ENCODE measurements around the gene APBB2.

Gene APBB2

DNA sequence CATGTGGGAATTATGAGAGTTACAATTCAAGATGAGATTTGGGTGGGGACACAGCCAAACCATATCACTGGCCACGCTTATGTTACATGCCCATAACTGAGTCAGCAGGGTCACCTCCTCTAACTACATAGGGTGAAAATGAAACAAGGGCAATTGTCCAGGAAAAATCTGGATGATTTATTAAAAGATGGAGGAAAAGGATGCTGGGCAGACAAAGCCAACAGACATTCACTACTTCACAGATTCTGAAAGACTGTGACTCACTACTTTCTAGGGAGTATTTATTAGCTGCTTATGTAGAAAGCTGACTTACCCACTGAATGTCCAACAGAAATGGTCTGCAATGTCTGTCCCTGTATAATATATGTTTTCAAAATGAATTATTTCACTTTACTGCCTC is 72.4 kb downstream of the APBB2 start:
- no peak for FAIRE-seq
- DNase-seq (ENCODE audit: low spot score): peak; percentile 44

DNA sequence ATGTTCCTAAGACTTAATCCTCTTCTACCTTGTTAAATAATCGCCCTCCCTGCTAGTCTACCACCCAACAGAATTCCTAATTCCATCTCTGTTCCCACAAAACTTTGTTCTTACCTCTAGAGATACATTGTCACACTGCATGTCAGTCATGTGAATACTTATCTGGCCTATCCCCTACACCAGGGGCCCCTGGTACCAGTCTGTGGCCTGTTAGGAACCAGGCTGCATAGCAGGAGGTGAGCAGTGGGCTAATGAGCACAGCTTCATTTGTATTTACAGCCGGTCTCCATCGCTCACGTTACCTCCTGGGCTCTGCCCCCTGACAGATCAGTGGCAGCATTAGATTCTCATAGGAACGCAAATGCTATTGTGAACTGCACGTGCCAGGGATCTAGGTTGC is 73.9 kb downstream of the APBB2 start:
- DNase-seq (ENCODE audit: low spot score) (no peak), FAIRE-seq (peak; percentile 17)

DNA sequence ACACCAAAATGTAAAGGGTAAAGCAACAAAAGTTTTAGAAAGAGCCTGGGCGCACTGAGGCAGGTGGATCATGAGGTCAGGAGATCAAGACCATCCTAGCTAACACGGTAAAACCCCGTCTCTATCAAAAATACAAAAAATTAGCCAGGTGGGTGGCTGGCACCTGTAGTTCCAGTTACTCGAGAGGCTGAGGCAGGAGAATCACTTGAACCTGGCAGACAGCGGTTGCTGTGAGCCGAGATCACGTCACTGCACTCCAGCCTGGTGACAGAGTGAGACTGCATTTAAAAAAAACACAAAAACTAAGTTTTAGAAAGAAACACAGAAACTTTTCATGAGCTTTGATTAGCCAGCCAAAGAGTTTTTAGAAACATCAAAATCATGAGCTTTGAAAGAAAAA is 76.5 kb downstream of the APBB2 start:
- no peak for FAIRE-seq
- no peak for DNase-seq (ENCODE audit: low spot score)

DNA sequence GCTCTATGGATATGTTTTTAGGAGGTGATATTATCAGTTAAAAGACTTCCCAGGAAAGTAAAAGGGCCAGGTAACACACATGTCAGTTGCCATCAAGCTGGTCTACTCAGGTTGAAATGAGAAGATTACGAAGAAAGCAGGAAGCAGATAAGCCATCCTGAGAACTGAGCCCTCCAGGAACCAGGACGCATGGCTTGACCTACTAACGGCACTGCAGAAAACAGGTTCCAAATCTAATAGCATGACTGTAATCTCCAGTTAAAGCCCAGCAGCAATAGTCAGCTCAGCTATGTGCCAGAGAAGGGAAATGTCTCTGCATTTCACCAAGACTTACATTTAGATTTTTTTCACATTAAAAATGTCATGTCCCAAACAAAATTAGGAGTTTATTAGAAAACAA is 77.9 kb downstream of the APBB2 start:
- FAIRE-seq (no peak), DNase-seq (ENCODE audit: low spot score) (no peak)

DNA sequence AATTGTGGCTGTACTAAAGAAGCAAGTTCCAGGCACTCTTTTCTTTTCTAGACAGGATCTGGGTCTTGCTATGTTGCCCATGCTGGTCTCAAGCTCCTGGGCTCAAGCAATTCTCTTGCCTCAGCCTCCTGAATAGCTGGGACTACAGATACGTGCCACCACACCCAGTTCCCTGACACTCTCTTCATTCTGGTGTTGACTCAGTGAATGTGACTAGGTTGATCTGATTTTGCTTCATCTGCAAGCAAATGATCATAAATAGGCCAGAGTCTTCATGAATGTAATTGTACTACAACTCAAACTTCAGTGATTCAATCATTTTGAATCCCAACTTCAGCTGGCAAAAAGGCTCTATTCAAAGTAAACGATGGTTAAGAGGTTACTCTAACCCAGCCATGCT is 78.5 kb downstream of the APBB2 start:
- no peak for FAIRE-seq

DNA sequence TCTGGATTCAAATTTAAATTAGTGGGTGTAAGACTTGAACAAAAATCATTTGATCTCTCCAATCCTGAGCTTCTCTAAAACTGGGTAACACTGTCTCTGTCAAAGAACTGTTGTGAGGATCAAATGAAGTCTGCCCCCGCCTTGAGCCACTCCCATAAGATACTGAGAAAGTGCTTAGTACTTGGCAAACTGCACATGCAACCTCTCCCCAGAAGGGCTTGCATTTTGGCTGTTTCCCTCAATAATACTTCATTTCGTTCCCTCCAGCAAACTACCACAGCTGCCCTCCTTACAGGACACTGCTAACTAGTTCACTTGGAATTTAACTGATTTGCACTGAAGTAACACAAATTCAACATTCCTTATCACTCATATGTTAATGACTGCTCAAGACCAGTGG is 79.8 kb downstream of the APBB2 start:
- DNase-seq (ENCODE audit: low spot score) (no peak), FAIRE-seq (peak; percentile 32)

More for the DNA sequence above, 78.5 kb downstream of the APBB2 start:
- no peak for DNase-seq (ENCODE audit: low spot score)

DNA sequence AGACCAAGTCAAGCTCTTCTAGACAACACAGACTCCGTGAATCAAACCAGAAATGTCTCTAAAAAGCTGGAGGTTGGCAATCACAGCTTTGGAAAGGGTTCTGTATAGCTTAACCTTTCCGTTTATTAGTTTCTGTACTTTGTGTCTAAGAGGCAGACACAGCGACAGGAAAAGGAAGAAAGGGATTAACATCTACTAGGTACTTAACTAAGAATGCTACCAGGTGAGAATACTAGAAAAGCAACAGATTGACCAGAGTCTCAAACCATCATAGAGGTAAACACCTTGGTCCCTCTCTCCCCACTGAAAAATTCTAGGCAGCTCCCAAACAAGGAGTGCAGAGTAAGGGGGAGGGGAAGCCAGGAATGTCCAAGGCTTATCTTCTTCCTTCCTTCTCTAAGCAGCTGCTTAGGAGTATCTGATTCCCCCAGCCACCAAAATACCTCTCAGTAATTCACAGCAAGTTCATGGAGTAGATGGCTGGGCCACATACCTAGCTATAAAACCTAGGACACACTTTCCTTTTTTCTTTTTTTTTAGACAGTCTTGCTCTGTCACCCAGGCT is 80.8 kb downstream of the APBB2 start:
- FAIRE-seq (no peak), DNase-seq (ENCODE audit: low spot score) (no peak)

DNA sequence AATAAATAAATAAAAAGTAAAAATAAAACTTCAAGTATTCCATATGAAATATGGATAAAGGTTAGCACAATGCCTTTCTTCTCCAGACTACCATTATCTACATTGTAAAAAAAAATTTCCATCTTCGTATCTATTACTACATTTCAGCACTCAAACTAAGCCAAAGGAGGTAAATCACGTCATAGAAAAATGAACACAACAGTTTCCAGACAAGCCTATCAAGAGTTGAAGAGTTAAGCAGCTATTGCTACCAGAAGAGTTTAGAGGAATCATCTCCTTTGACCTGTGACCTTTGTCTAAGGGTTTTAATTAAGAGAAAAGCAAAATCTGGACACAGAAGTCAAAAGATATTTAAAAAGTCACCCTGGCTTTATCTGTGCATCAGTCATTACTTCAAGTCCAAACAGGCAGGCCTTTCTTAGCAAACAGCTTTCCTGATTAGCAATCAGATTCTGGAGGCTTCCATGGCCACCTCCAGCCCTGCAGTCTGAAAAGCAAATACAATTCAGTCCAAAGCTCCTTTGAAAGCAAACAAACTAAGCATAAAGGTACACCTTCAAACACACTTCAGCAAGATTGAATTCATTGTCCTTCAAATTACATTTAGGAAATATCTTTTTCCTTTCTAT is 82.2 kb downstream of the APBB2 start:
- no peak for DNase-seq (ENCODE audit: low spot score)
- FAIRE-seq: no peak

DNA sequence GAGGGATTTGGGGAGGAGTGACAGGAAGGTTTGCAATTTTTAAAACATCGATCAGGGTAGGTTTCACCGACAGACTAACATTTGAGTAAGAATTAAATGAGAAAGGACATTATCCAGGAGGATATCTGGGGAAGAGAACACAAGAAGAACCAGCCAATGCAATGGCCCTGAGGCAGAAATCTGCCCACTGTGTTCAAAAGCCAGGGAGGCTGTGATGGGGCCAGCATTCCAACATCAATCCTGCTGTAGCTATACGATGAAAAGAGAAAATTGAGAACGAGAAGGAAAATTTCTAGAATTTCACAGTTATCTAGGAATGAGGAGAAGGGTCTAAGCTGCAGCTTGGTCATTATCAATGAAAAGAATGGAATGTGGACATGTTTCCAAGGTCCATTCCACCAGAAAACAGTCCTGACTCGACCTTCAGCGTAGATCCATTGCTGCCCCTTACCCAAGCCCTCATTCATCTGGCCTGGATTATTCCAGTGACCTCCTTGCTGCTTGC is 84.4 kb downstream of the APBB2 start:
- no peak for FAIRE-seq

DNA sequence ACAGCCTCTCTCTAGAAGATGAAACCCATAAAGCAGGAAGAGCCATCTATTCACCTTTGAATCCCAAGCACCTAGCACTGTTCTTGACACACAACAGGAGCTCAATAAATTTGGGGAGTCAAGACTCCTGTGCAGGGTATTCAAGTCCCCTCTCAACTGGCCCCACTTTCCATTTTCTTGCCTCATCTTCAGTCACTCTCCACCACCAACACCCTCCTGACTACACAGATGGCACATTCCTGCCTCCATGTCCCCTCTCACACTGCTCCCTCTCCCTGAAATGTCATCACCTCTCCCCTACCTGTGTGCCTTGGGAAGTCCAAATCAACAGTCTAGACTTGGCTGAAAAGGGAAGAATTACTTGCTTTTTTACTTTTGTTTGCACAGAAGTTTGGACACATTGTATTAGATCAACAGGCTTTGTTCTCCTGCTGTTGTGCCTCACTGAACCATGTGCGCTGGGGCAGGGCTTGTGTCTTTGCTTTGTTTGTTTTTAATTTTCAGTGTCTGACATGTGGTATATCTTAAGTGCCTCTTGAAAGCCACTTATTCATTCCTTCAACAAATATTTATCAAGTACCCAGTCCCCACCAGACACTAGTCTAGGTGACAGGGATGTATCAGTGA is 85.1 kb downstream of the APBB2 start:
- FAIRE-seq: peak; percentile 30
- no peak for DNase-seq (ENCODE audit: low spot score)

More for the DNA sequence above, 84.4 kb downstream of the APBB2 start:
- no peak for DNase-seq (ENCODE audit: low spot score)

DNA sequence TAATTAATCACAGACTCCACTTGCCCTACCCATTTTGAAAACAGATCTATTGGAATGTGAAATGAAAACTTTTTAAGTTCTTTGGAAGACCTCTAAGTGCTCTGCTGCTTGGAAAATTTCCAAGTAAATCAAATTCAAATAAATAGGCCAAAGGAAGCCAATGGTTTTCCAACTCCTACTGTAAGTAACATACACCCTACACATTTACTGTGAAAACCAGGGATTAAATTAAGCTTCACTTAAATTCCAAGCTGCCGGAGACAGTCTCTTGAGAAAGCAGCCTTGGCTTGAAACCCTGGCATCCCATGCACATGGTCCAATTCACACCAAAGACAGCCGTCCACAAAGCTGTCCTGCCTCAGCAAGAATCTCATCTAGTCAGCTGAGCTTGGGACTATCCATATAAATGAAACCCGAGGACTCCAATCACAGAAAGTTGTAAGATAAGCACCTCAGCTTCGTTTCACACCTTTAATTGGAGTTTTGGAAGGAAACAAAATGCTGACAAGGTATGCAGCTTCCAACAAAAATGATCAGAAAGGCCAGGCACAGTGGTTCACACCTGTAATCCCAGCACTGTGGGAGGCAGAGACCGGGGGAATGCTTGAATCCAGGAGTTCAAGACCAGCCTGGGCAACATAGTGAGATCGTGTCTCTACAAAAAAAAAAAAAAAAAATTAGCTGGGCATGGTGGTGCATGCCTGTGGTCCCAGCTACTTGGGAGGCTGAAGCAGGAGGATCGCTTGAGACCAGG is 88.6 kb downstream of the APBB2 start:
- no peak for DNase-seq (ENCODE audit: low spot score)
- FAIRE-seq: no peak

DNA sequence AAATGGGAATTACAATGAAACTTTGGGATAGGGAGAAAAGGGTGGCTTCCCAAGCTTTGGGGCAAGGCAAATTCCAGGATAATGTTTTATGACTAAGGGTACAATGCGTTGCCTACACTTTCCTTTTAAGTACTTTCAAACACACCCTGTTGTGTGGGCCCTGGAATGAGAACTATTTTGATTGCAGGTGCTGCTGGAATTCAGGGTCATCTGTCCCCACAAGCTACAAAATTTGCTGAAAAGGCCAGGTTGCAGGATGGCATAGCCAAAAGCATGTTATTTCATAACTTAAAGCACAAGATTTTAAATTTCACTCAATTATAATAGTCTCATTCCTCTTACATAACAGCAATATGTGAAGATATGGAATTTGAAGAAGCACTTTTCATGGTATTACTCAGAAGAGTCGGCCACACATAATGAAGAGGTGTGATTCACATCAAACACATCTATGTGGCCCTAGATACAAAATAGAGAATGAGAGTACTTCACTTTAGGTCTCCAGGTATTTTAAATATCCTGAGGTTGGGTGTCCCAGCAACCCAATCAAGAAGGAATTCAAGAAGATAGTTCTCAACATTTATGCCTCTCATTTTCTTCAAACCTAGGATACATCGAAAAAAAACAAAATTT is 89.3 kb downstream of the APBB2 start:
- no peak for FAIRE-seq
- peak; percentile 78 for DNase-seq (ENCODE audit: low spot score)

DNA sequence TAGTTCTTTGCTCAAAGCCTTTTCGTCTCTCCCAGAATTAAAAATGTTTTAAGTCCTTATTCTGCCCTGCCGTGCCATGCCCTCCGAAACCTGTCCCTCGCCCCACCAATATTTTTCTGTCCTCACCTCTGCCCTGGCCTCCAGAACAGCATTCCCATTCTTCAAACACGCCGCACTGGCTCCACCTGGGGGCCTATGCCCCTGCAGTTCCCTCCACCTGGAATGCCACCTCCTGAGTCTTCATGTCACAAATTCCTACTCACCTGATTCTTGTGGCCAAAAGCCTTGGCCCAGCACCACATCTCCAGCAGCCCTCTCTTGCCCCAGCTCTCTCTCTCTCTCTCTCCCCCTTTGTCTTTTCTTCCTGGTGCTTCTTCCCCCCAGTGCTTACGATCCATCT is 91.6 kb downstream of the APBB2 start:
- DNase-seq (ENCODE audit: low spot score): no peak

DNA sequence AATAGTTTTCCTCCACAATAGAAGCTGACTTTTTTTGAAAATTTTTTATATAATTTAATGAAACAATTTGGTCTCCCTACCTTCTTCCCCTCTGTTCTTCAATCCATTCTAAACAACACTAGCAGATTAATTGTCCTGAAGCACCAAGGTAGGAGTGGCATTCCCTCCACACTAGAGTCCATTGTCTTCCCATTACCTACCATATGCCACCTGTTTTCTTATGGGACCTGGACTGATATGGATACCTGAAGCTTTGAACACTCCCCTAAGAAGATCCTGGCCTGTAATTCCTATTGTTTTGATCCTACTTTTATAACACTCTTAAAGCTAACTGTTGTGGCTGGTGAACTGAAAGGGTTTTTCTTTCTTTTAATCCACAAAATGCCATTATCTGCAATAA is 92.0 kb downstream of the APBB2 start:
- no peak for FAIRE-seq
- DNase-seq (ENCODE audit: low spot score): no peak

More for the DNA sequence above, 91.6 kb downstream of the APBB2 start:
- no peak for FAIRE-seq

DNA sequence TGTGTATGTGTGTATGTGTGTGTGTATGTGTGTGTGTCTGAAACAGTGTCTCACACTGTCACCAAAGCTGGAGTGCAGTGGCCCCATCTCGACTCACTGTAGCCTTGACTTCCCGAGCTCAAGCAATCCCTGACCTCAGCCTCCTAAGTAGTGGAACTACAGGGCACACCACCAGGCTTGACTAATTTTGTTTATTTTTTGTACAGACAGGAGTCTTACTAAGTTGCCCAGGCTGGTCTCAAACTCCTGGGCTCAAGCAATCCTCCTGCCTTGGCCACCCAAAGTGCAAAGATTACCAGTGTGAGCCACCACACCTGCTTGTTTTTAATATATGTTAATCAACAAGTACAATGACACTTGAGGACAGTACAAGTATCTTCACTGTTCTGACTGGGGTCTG is 92.4 kb downstream of the APBB2 start:
- FAIRE-seq (no peak), DNase-seq (ENCODE audit: low spot score) (no peak)

DNA sequence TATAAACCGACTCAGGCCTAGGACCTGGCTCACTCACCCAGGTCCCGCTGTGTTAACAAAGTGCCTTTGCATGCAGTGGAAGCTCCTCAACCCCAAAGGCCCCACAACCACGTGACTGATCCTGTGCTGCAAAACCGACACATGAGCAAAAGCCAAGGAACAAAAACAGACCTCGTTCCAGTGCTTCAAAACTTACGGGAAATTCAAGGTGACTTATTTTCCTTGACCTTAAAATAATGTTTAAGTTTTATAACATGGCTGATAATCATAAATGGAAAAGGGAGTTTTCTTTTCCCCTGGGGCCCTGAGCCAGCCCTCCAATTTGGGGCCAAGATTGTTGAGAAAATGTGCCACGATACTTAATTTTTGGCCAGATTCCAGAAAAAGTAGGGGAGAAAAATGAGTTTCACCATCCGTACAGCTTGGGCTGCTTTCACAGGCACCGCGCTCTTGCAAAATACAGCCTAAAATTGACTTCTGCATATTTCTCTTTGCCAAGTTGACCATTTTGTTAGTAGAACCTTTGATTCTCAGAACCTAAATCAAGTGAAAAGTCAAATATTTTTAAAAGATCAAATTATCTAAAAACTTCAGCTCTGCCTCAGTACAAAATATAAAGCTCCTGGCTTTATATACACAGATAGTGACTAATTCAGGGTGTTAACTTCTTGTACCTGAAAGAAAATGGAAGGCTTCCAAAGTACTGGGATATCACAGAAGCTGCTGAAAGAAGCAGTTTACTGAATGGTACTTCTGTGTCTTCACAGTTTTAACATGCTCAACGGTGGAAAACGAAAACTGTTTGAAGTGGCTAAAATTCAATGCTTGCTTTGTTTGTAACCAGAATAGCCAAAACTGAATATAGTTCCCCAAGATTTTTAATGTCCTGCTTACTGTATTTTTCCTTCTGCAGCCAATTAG is 93.8 kb downstream of the APBB2 start:
- DNase-seq (ENCODE audit: low spot score) (no peak), FAIRE-seq (no peak)

DNA sequence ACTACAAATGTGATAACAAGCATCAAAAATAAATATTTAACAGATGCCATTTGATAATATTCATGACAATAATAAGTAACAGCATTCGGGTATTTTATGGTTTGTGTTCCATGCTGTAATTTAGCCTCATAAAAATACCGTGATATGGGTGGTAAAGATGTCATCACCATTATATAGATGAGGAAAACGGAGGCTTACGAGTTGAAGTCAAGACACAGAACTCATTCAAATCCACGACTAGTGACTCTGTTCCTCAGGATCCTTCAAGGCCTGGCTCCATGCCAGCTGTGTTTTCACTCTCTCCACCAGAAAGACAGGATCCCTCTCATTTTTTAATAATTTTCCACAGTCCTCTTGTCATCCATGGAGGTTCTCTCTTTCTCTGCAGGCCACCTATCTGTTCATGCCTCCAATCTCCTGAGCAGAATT is 94.5 kb downstream of the APBB2 start:
- DNase-seq (ENCODE audit: low spot score) (no peak), FAIRE-seq (no peak)

DNA sequence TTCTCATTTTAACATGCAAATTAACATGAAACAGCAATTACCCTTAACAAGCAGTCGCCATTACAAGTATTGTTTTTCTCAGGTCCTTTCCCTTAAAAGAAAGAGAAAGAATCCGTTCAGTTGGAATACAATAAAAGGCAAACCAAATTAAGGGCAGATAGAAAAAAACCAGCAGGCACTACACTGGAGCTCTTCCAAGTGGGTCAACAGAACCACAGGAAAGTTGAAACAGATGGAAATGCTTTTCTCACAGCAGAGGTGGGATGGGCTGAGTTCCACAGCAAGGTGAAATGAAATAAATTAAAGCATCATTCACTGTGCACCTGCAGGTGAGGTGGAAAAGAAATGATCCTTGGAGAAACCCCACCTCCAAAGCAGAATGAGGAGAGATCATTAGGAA is 102.6 kb downstream of the APBB2 start:
- FAIRE-seq (no peak), DNase-seq (ENCODE audit: low spot score) (no peak)

DNA sequence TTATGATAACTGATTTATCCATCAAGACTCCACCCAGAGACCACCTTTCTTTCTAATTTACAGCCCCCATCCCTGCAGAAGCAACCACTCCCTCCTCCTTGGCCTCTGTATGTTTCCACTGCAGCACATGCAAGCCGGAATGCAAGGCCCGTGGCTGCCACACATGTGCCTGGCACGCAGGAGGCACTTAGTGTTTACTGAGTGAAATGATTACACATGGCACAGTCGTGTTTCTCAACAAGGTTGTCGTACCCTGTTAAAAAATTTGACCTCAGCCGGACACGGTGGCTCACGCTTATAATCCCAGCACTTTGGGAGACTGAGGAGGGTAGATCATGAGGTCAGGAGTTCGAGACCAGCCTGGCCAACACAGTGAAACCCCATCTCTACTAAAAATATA is 104.3 kb downstream of the APBB2 start:
- no peak for FAIRE-seq
- DNase-seq (ENCODE audit: low spot score): no peak

DNA sequence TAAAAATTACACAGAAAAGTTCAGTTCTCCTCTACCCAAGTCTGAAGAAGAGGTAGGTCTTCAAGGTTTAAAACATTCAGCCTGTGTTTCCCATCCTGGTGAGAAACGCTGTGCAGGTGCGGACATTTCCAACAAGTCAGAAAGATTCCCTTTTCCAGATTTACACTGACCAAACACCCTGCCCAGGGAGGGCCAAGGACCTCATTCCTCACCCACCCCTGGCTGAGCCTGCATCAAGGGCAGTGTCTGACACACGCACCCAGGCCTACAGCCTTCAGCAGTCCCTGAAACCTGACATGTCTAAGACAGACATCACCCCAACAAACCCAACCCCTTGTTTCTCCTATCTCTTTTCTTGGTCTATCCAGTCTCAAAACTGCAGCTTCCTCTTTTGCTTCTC is 105.9 kb downstream of the APBB2 start:
- DNase-seq (ENCODE audit: low spot score) (no peak), FAIRE-seq (no peak)
